Measurements from ENCODE around the gene HDAC9.

The HDAC9 gene

DNA sequence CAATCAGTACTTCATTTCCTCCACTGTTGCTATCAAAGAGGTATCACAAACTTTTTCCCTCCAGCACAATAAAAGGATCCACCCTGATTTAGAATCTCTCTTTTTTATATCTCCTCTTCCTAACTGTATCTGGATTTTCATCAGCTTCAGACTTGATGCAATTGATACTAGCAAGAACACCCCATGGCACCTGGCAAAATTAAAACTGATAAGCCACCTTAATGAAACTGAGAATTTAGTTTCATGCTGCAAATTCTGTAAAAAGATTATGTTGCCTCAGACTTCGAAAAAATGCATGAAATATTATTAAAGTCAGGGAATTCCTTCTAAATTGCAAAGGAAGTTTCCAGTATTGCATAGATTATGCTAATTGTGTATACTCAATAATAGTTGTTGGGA, 277.0 kb downstream of the HDAC9 start:
- Histone ChIP-seq H3K27me3 (replicated peaks; ENCODE audit: control insufficient read depth, insufficient read depth, low read length) (no peaks in the 10 kb centered on the region), H3K4me3 (replicated peaks; ENCODE audit: low read depth, low read length) (no peak overlapping the region), H3K36me3 (ENCODE audit: control insufficient read depth, insufficient read depth, low read length) (no peaks in the 10 kb centered on the region)
- TF ChIP-seq, protein P1, sequence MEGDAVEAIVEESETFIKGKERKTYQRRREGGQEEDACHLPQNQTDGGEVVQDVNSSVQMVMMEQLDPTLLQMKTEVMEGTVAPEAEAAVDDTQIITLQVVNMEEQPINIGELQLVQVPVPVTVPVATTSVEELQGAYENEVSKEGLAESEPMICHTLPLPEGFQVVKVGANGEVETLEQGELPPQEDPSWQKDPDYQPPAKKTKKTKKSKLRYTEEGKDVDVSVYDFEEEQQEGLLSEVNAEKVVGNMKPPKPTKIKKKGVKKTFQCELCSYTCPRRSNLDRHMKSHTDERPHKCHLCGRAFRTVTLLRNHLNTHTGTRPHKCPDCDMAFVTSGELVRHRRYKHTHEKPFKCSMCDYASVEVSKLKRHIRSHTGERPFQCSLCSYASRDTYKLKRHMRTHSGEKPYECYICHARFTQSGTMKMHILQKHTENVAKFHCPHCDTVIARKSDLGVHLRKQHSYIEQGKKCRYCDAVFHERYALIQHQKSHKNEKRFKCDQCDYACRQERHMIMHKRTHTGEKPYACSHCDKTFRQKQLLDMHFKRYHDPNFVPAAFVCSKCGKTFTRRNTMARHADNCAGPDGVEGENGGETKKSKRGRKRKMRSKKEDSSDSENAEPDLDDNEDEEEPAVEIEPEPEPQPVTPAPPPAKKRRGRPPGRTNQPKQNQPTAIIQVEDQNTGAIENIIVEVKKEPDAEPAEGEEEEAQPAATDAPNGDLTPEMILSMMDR (IDR thresholded peaks at IDR 0.05; ENCODE audit: insufficient read depth, low read length, poor library complexity, severe bottlenecking) = no peak
- DNase-seq (ENCODE audit: extremely low read depth, insufficient read length) = no peak

- Histone ChIP-seq H3K27me3 (replicated peaks; ENCODE audit: control insufficient read depth, insufficient read depth, low read length) (no peaks in the 10 kb centered on the region), H3K36me3 (ENCODE audit: control insufficient read depth, insufficient read depth, low read length) (no peaks in the 10 kb centered on the region), H3K4me3 (replicated peaks; ENCODE audit: low read depth, low read length) (no peak overlapping the region)
- TF ChIP-seq, protein P1 (IDR thresholded peaks at IDR 0.05; ENCODE audit: insufficient read depth, low read length, poor library complexity, severe bottlenecking) = no peak
- no peak for DNase-seq (ENCODE audit: extremely low read depth, insufficient read length)
These were observed 281.8 kb downstream of the HDAC9 start for GRCh38 chr7:18777314-18777713.

DNA sequence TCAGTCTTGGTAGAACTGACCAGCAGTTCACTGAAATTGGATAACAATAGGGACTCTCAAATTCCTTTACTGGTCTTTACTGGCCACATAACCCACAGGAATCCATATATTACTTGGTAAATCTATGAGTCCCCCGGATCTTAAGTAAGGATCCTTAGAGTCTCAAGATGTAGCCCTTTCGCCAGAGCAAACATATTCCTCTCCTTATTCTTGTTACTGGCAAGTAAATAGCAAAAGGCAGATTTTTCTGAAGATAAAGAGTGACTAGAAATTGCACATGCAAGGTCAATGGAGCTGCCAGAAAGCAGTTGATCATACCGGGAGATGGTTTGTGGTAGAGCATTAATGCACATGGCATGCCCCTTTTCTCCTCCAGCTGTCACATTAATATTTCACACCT, 283.0 kb downstream of the HDAC9 start:
- no peak overlapping the region for H3K4me3 ChIP-seq (replicated peaks; ENCODE audit: low read depth, low read length)
- H3K27me3 ChIP-seq (replicated peaks; ENCODE audit: control insufficient read depth, insufficient read depth, low read length) = no peaks in the 10 kb centered on the region
- TF ChIP-seq, protein P1 (IDR thresholded peaks at IDR 0.05; ENCODE audit: insufficient read depth, low read length, poor library complexity, severe bottlenecking) = no peak
- H3K36me3 ChIP-seq (ENCODE audit: control insufficient read depth, insufficient read depth, low read length) = no peaks in the 10 kb centered on the region
- no peak for DNase-seq (ENCODE audit: extremely low read depth, insufficient read length)

- DNase-seq (ENCODE audit: extremely low read depth, insufficient read length) = no peak
- Histone ChIP-seq H3K36me3 (ENCODE audit: control insufficient read depth, insufficient read depth, low read length) (no peaks in the 10 kb centered on the region), H3K4me3 (replicated peaks; ENCODE audit: low read depth, low read length) (no peak overlapping the region), H3K27me3 (replicated peaks; ENCODE audit: control insufficient read depth, insufficient read depth, low read length) (no peaks in the 10 kb centered on the region)
- TF ChIP-seq, protein P1 (IDR thresholded peaks at IDR 0.05; ENCODE audit: insufficient read depth, low read length, poor library complexity, severe bottlenecking) = no peak
These were observed 284.7 kb downstream of the HDAC9 start for GRCh38 chr7:18780266-18780665.

DNA sequence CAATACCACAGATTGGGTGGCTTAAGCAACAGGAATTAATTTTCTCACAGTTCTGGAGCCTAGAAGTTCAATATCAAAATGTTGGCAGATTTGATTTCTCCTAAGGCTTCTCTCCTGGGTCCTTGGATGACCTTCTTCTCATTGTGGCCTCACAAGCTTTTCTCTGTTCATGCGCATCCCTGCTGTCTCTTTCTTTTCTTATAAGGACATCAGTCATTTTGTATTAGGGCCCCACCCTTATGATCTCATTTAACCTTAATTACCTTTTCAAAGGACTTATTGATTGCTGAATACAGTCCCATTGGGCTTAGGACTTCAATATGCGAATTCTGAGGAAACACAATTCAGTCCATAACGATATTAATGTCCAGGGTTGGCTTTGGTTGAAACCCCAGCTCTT, 285.4 kb downstream of the HDAC9 start:
- Histone ChIP-seq H3K4me3 (replicated peaks; ENCODE audit: low read depth, low read length) (no peak overlapping the region), H3K36me3 (ENCODE audit: control insufficient read depth, insufficient read depth, low read length) (no peaks in the 10 kb centered on the region), H3K27me3 (replicated peaks; ENCODE audit: control insufficient read depth, insufficient read depth, low read length) (no peaks in the 10 kb centered on the region)
- TF ChIP-seq, protein P1 (IDR thresholded peaks at IDR 0.05; ENCODE audit: insufficient read depth, low read length, poor library complexity, severe bottlenecking) = no peak
- no peak for DNase-seq (ENCODE audit: extremely low read depth, insufficient read length)

- H3K36me3 ChIP-seq (ENCODE audit: control insufficient read depth, insufficient read depth, low read length) = no peaks in the 10 kb centered on the region
- no peaks in the 10 kb centered on the region for H3K27me3 ChIP-seq (replicated peaks; ENCODE audit: control insufficient read depth, insufficient read depth, low read length)
- no peak overlapping the region for H3K4me3 ChIP-seq (replicated peaks; ENCODE audit: low read depth, low read length)
- TF ChIP-seq, protein P1 (IDR thresholded peaks at IDR 0.05; ENCODE audit: insufficient read depth, low read length, poor library complexity, severe bottlenecking) = no peak
- DNase-seq (ENCODE audit: extremely low read depth, insufficient read length) = no peak
These were observed 290.7 kb downstream of the HDAC9 start for GRCh38 chr7:18786196-18786727.
